H1 (cell line): ENCODE data around the gene PDZK1IP1. TPM values are rescaled to one million over a fixed set of nuclear protein-coding genes. Genes with fewer than 3 reads are reported as not detected.

Source experiments
- CTCF ChIA-PET: fragments of 300-600 bp; sonication (Branson Sonifier 250); formaldehyde crosslinking; loops from one replicate; lab custom pipeline; 2021; ENCODE audit not compliant: partially characterized antibody; lab: Charles Lee
- POLR2A ChIA-PET: fragments of 300-600 bp; sonication (Branson Sonifier 250); formaldehyde crosslinking; loops from one replicate; lab custom pipeline; 2021; ENCODE audit warnings: inconsistent platforms; ENCODE audit not compliant: partially characterized antibody; lab: Charles Lee
- DNase-seq, 2 experiments: peaks; one replicate each; pipeline versions ENCODE4 v3.0.0 to v3.0.0-alpha.2; 2010 to 2022; ENCODE audit warnings: low spot score in 2 of 2, low read depth in 1 of 2, mixed read lengths in 1 of 2
- FAIRE-seq: peaks from 2 replicates; lab custom pipeline; 2011; peaks lifted over from hg19 to GRCh38; lab: Jason Lieb, UNC
- H2AFZ ChIP-seq: 2 replicates; pipeline ENCODE4 v1.8.1; 2012; ENCODE audit warnings: low read length, inconsistent platforms
- H2AK5ac ChIP-seq: 2 replicates; pipeline ENCODE4 v1.6.1; 2013; ENCODE audit warnings: low read depth, low read length
- H2BK120ac ChIP-seq: replicated peaks from 2 replicates; pipeline ENCODE3; 2013; ENCODE audit warnings: low read depth, low read length, inconsistent platforms
- H2BK12ac ChIP-seq: 2 replicates; pipeline ENCODE4 v1.6.1; 2013; ENCODE audit warnings: low read depth, low read length
- H2BK15ac ChIP-seq: 2 replicates; pipeline ENCODE4 v1.6.1; 2013; ENCODE audit warnings: low read length
- H2BK20ac ChIP-seq: 2 replicates; pipeline ENCODE4 v1.6.1; 2013; ENCODE audit warnings: low read length
- H2BK5ac ChIP-seq: 2 replicates; pipeline ENCODE4 v1.6.1; 2013; ENCODE audit warnings: low read depth, low read length
- H3K14ac ChIP-seq: 2 replicates; pipeline ENCODE4 v1.6.1; 2013; ENCODE audit warnings: inconsistent platforms; ENCODE audit not compliant: insufficient read length
- H3K18ac ChIP-seq: 2 replicates; pipeline ENCODE4 v1.6.1; 2013; ENCODE audit warnings: low read length; ENCODE audit errors: extremely low read depth
- H3K23ac ChIP-seq: 2 replicates; pipeline ENCODE4 v1.6.1; 2013; ENCODE audit warnings: inconsistent platforms; ENCODE audit not compliant: insufficient read length
- H3K23me2 ChIP-seq: 2 replicates; pipeline ENCODE4 v1.6.1; 2013; ENCODE audit warnings: low read depth, low read length
- H3K27ac ChIP-seq: 2 replicates; pipeline ENCODE4 v1.6.1; 2011; ENCODE audit warnings: low read depth, low read length, inconsistent platforms
- H3K27me3 ChIP-seq, 4 experiments: replicated peaks in 1 of 4; 1 replicate in 1 of 4; 2 replicates in 3 of 4; pipeline versions ENCODE4 v1.6.1 to v1.8.1; 2011 to 2013; ENCODE audit warnings: low read length in 3 of 4, mild to moderate bottlenecking in 3 of 4, inconsistent platforms in 2 of 4, mixed read lengths in 2 of 4, moderate library complexity in 1 of 4; ENCODE audit not compliant: control insufficient read depth in 3 of 4, insufficient read depth in 3 of 4; ENCODE audit errors: extremely low read depth in 1 of 4
- H3K36me3 ChIP-seq, 4 experiments: 2 replicates each; pipeline versions ENCODE4 v1.6.1 to v1.8.1; 2011 to 2013; ENCODE audit warnings: mild to moderate bottlenecking in 4 of 4, low read length in 3 of 4, moderate library complexity in 2 of 4, control low read depth in 1 of 4, inconsistent platforms in 1 of 4; ENCODE audit not compliant: insufficient read depth in 4 of 4, control insufficient read depth in 2 of 4
- H3K4ac ChIP-seq: replicated peaks from 2 replicates; pipeline ENCODE3; 2013; ENCODE audit warnings: low read length, low read depth, mixed read lengths, inconsistent platforms; ENCODE audit not compliant: insufficient read length
- H3K4me1 ChIP-seq, 4 experiments: replicated peaks in 1 of 4; 1 replicate in 1 of 4; 2 replicates in 3 of 4; pipeline versions ENCODE4 v1.6.1 to v1.8.1; 2011 to 2013; ENCODE audit warnings: low read length in 3 of 4, inconsistent platforms in 2 of 4, mixed read lengths in 1 of 4; ENCODE audit not compliant: insufficient read depth in 4 of 4, control insufficient read depth in 3 of 4
- H3K4me2 ChIP-seq, 2 experiments: 2 replicates each; pipeline versions ENCODE4 v1.6.1 to v1.8.1; 2011 to 2013; ENCODE audit warnings: low read depth in 2 of 2, low read length in 2 of 2, control low read depth in 1 of 2, inconsistent platforms in 1 of 2, mild to moderate bottlenecking in 1 of 2; ENCODE audit not compliant: insufficient read depth in 1 of 2
- H3K4me3 ChIP-seq, 4 experiments: fragments of 200-600, 300-600 bp in 1 of 4; sonication (generic), shearing (Covaris generic), sonication (Bioruptor Twin) in 1 of 4; 2 replicates each; pipeline versions ENCODE4 v1.5.1 to v1.8.1; 2011 to 2016; ENCODE audit warnings: low read length in 4 of 4, low read depth in 3 of 4, control low read depth in 2 of 4, inconsistent platforms in 2 of 4, mild to moderate bottlenecking in 2 of 4, mixed read lengths in 1 of 4, moderate library complexity in 1 of 4; ENCODE audit not compliant: insufficient read depth in 2 of 4; ENCODE audit errors: extremely low read depth in 1 of 4
- H3K56ac ChIP-seq: replicated peaks from 2 replicates; pipeline ENCODE3; 2013; ENCODE audit warnings: low read depth, mild to moderate bottlenecking, mixed read lengths, low read length, inconsistent platforms; ENCODE audit not compliant: insufficient read length
- H3K79me1 ChIP-seq: 2 replicates; pipeline ENCODE4 v1.6.1; 2013; ENCODE audit warnings: low read depth, low read length, control low read depth
- H3K79me2 ChIP-seq, 2 experiments: 2 replicates each; pipeline versions ENCODE4 v1.6.1 to v1.8.1; 2012 to 2013; ENCODE audit warnings: low read length in 2 of 2, mild to moderate bottlenecking in 2 of 2, inconsistent platforms in 1 of 2; ENCODE audit not compliant: insufficient read depth in 2 of 2, control insufficient read depth in 1 of 2
- H3K9ac ChIP-seq, 4 experiments: replicated peaks in 1 of 4; 1 replicate in 1 of 4; 2 replicates in 3 of 4; pipeline versions ENCODE4 v1.6.1 to v1.8.1; 2011 to 2013; ENCODE audit warnings: low read depth in 3 of 4, low read length in 3 of 4, control low read depth in 2 of 4, mild to moderate bottlenecking in 2 of 4, moderate library complexity in 2 of 4, inconsistent platforms in 1 of 4; ENCODE audit errors: extremely low read depth in 1 of 4
- H3K9me3 ChIP-seq, 2 experiments: 2 replicates each; pipeline versions ENCODE4 v1.6.1 to v1.8.1; 2012 to 2013; ENCODE audit warnings: mild to moderate bottlenecking in 2 of 2, moderate library complexity in 2 of 2, control low read depth in 1 of 2, inconsistent platforms in 1 of 2, low read depth in 1 of 2, low read length in 1 of 2, mixed read lengths in 1 of 2; ENCODE audit not compliant: insufficient read depth in 2 of 2
- H4K20me1 ChIP-seq, 2 experiments: replicated peaks in 1 of 2; 2 replicates each; pipeline versions ENCODE3 to v1.8.1; 2011 to 2013; ENCODE audit warnings: inconsistent platforms in 2 of 2, low read length in 2 of 2, mild to moderate bottlenecking in 1 of 2; ENCODE audit not compliant: insufficient read depth in 2 of 2, control insufficient read depth in 1 of 2
- H4K5ac ChIP-seq: 2 replicates; pipeline ENCODE4 v1.6.1; 2013; ENCODE audit warnings: low read length, low read depth, mixed read lengths, inconsistent platforms; ENCODE audit not compliant: insufficient read length
- H4K8ac ChIP-seq: 2 replicates; pipeline ENCODE4 v1.8.0; 2013; ENCODE audit warnings: mild to moderate bottlenecking, moderate library complexity, low read length, inconsistent platforms; ENCODE audit not compliant: insufficient read depth; ENCODE audit errors: extremely low read depth
- H4K91ac ChIP-seq: replicated peaks from 2 replicates; pipeline ENCODE3; 2013; ENCODE audit warnings: low read length, mixed read lengths, inconsistent platforms; ENCODE audit not compliant: insufficient read length
- CHD1 ChIP-seq: IDR thresholded peaks from 2 replicates; pipeline ENCODE4 v1.6.1; 2012; ENCODE audit warnings: low read depth, low read length, improper control_type of control experiment
- CREB1 ChIP-seq: IDR thresholded peaks from 2 replicates; pipeline ENCODE4 v1.6.1; 2012; ENCODE audit warnings: inconsistent platforms
- MAFK ChIP-seq: IDR thresholded peaks from 2 replicates; pipeline ENCODE4 v1.6.1; 2012; ENCODE audit warnings: low read depth, mild to moderate bottlenecking, improper control_type of control experiment, low read length
- NRF1 ChIP-seq: IDR thresholded peaks from 2 replicates; pipeline ENCODE4 v1.6.1; 2011; ENCODE audit warnings: mild to moderate bottlenecking, low read depth, low read length, improper control_type of control experiment
- PHF8 ChIP-seq: fragments of 200-600 bp; sonication (generic); conservative IDR thresholded peaks from 2 replicates; pipeline ENCODE4 v1.7.1; 2012; ENCODE audit warnings: low read depth, mild to moderate bottlenecking, inconsistent platforms, low read length, moderate library complexity
- POLR2A ChIP-seq, 2 experiments: IDR thresholded peaks; 1 replicate in 1 of 2; 2 replicates in 1 of 2; pipeline ENCODE4 v1.6.1; 2011; ENCODE audit warnings: low read depth in 2 of 2, low read length in 2 of 2, mild to moderate bottlenecking in 2 of 2; ENCODE audit errors: control extremely low read depth in 1 of 2
- SIRT6 ChIP-seq: IDR thresholded peaks from one replicate; pipeline ENCODE4 v1.7.1; 2012; ENCODE audit warnings: low read length, inconsistent platforms
- TAF1 ChIP-seq: IDR thresholded peaks from 2 replicates; pipeline ENCODE4 v1.6.1; 2011; ENCODE audit warnings: mild to moderate bottlenecking, low read depth, low read length
- WGBS, 2 experiments: shearing (Covaris generic) in 1 of 2; methylation state at CpG; one replicate each; pipeline versions ENCODE4 v1.1.6 to v1.1.7; 2013 to 2015; ENCODE audit warnings: low lambda C conversion rate in 2 of 2, mixed read lengths in 2 of 2, inconsistent platforms in 1 of 2, low coverage in 1 of 2, missing lambda C conversion rate in 1 of 2; ENCODE audit not compliant: insufficient replicate concordance in 2 of 2, insufficient coverage in 1 of 2, insufficient read length in 1 of 2; ENCODE audit errors: extremely low coverage in 1 of 2, missing lambda C conversion rate in 1 of 2; 5-methylcytosine and 5-hydroxymethylcytosine counted together
- polyA plus RNA-seq, 7 experiments: library from polyadenylated mRNA; depleted of rRNA in 3 of 7; stranded (reverse) in 5 of 7; unstranded in 2 of 7; fragments of >200 nt in 5 of 7; fragments of 200-250 nt in 2 of 7; gene quantifications; 1 replicate in 5 of 7; 2 replicates in 1 of 7; 4 replicates in 1 of 7; pipeline versions ENCODE4 v1.2.1 to v1.2.3, GENCODE V29; 2011 to 2013; ENCODE audit warnings: missing spikeins in 2 of 7, mixed read lengths in 2 of 7
- total RNA-seq: library from RNA; stranded (reverse); fragmentation: NEBNext Ultra II Directional; extraction: Animal tissue kit (Norgen Biotek cat#: 25700); gene quantifications from 2 replicates; pipeline ENCODE4 v1.2.1, GENCODE V29; 2021

Gene PDZK1IP1
- total and polyA plus RNA-seq, 2 of the 8 experiments (the other 6 are each of a cell fraction or from before 2014, with no cell fraction given) = 0.17 TPM; not detected in 1

DNA sequence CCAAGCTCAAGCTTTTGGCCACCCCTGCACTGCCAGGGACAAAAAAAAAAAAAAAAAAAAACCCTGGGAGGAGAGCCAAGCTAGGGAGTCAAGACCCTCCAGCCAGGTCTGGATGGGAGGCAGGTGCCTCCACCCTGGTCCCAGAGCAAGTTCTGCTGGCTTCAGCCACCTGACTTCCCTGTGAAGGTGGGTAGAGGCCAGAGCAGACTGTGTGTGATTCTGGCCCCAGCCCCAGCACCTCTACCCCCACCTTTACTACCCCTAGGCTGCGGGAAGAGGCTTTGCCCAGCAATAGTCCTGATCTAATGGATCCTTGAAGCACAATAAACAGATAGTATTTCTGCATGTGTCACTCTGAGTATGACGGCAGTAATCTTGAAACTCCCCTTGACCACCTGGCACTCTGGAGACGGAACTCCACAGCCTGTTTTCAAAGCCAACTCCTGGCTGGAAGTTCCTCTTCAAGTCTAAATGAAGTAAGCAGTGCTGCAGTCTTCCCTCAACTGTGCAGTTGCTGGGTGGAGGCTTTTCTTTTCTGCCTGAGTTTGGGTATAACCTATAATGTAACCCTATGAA lies 9.8 kb downstream of the PDZK1IP1 start:
- Histone ChIP-seq H3K4me2 (peak overlapping the region in 1 of 2 experiments; percentile 36; a peak in 1 of 4 replicates), H2BK120ac (no peak overlapping the region), H3K36me3 (no peaks in the 10 kb centered on the region), H3K4me3 (no peak overlapping the region), H4K91ac (no peak overlapping the region), H2BK5ac (no peak overlapping the region), H2BK15ac (peak overlapping the region; percentile 92; the same call in 1 of the 2 replicates), H3K79me2 (no peaks in the 10 kb centered on the region), H2BK12ac (0 out of 2 replicates have a peak overlapping the region, but pooled peaks have one; percentile 75), H2AFZ (no peak overlapping the region), H3K9me3 (no peaks in the 10 kb centered on the region), H3K14ac (no peak overlapping the region), H3K4me1 (peaks cover 0 to 10% (median 2%) of the 10 kb centered on the region in 4 experiments; a peak in 4 of 7 replicates), H4K5ac (no peak overlapping the region), H4K8ac (no peak overlapping the region), H3K9ac (no peak overlapping the region), H3K27ac (no peak overlapping the region), H3K23me2 (peaks cover 9% of the 10 kb centered on the region; the same call in 1 of the 2 replicates), H3K27me3 (peaks cover 0 to 13% (median 12%) of the 10 kb centered on the region in 4 experiments; a peak in 5 of 7 replicates), H2BK20ac (no peak overlapping the region), H3K23ac (no peak overlapping the region), H3K18ac (no peak overlapping the region), H4K20me1 (no peaks in the 10 kb centered on the region), H3K4ac (no peak overlapping the region), H3K56ac (no peak overlapping the region), H3K79me1 (no peaks in the 10 kb centered on the region), H2AK5ac (no peak overlapping the region)
- CTCF ChIA-PET = interaction anchor here (0.6 to 14.4 kb wide), 26 partner anchors 12 to 686 kb away, joined by 3 to 207 read pairs (median 4); partner anchors contain the start of genes CYP4A22 and PDZK1IP1
- 83% methylated on average over 3 of the region's 3 CpGs; no CpG with 5 or more reads in 1 of the 2 experiments for WGBS, 2 experiments
- POLR2A ChIA-PET = interaction anchor here (0.9 to 1.9 kb wide), 6 partner anchors 10 to 115 kb away, joined by 3 to 10 read pairs (median 4); partner anchors contain the start of gene PDZK1IP1
- no peak for DNase-seq
- TF ChIP-seq MAFK (no peak), NRF1 (no peak), POLR2A (IDR thresholded peaks at IDR 0.05; ENCODE audit: control extremely low read depth in 1 of 2, low read depth in 2 of 2, low read length in 2 of 2) (no peak), TAF1 (no peak), PHF8 (no peak), CREB1 (no peak), SIRT6 (no peak), CHD1 (no peak)
- no peak for FAIRE-seq
